GM19324 (cell line): ENCODE measurements around the gene GALNT17.

Source experiments
- ATAC-seq: cut with Tn5 transposase; IDR thresholded peaks from one replicate; pipeline ENCODE4 v1.9.1; 2021; ENCODE audit warnings: mild to moderate bottlenecking, moderate library complexity; ENCODE audit not compliant: unreplicated experiment, low FRiP score

GALNT17 gene

DNA sequence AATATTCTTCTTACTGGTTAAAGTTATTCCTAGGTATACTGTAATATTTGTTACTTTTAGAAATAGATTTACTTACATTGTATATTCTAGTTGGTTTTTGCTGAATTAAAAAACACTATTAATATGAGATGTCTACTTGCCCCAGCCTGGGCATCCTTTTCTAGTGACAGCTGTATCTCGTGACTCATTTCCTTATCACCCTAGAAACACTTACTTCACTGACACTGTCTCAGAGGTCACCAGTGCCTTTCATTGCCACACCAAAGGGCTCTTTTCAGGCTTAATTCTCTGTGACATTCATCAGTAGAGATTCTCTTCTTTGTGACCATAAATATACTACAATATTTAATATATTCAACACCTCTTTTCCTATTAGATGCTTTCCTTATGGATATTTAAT lies 194.7 kb downstream of the GALNT17 start:
- no peak for ATAC-seq

GRCh38 chr7:71327946-71328345 lies 196.0 kb downstream of the GALNT17 start:
- no peak for ATAC-seq

DNA sequence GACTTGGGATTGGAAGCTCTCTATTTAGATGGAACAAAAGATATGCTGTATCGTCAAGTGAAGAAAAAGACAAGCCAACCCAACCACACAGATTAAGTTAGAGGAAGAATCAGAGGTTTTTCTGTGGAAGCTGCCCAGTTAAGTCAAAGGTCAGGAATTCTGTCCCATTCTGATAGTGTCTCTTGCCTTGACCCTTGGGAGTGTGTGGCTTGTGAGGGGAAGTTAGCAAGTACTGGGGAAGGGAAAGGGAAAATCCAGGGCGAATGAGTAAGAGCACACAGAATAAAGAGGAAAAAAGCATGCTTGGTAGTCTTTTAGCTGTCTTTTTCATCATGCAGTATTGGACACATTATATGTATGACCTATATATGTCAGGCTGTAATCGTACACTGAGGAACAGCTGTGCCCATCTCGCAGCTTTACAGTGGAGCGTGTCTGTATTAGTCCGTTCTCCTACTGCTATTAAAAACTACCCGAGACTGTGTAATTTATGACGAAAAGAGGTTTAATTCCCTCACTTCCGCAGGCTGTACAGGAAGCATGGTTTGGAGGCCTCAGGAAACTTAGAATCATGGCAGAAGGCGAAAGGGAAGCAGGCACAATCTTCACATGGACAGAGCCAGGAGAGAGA lies 197.2 kb downstream of the GALNT17 start:
- ATAC-seq, result no peak

DNA sequence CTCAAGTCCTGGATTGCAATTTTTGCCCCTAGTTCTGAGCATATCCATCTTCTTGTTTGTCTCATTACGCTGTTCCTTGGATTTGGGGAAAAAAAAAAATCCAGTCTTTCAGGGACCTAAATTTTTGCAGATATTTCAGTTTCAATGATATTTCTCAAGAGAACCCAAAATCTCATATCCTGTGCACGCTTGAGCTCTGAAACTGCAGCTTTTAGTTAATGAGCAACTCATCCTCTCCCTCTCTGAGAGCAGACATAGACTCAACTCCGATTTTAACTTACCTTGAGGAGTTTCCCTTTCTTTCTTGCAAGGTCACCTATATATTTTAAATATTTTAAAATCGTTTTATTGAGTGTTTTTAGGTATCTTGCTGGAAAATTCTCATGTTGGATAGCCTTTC lies 200.3 kb downstream of the GALNT17 start:
- no peak for ATAC-seq

DNA sequence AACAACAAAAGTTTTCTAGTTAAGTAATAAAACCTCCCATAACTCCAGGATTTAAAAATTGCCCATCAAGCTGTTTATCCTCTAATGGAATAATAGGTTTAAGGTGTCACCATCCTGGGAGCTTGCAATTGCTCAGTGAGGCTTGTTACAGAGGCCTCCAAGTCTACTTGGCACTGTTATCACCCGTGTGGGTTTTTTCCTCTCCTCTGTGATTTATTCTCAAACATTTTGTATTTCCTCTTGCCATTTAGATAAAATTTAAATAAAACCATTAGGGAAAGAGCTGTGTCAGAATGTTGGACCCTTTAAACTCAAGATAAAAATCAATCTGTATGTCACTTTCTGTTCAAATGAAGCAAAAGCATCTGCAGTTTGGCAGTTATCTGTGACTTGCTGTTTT lies 202.6 kb downstream of the GALNT17 start:
- no peak for ATAC-seq

DNA sequence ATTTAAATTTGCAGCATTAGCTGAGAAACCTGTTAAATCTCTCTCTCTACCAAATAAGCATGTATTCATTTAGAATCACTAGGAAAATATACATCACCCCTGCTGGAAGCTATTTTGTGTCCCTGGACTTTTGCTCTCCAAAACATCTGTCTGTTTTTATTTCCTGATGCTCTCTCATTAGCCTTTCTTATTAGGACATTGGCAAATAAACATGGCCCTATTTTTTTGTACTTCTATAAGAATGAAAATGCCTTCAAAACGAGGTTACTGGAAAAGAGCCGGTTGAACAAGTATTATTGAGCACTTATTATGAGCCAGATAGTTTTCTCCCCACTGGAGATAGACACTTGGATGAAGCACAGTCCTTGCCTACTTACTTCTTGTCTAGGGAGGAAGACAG lies 206.9 kb downstream of the GALNT17 start:
- ATAC-seq, result no peak

DNA sequence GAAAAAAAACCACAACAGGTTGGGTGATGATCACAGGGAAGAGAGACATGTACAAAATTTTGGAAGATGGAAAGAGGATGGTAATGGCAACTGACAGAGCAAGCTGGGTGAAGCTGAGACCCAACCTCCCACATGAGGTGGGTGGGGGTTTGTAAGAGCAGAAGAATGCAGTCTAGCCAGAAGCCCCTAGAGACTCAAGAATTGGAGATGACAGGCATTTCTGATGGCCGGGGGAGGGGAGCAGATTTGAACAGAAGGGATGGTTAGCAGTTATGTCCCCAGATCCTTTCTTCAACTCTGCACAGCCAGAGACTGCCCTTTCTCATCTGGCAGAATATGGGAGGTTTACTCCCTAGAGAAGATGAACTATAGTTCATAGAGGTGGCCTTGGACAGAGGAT lies 208.0 kb downstream of the GALNT17 start:
- ATAC-seq, result no peak

- no peak for ATAC-seq
Measured at GRCh38 chr7:71342202-71342601, 210.3 kb downstream of the GALNT17 start.

- ATAC-seq, result no peak
Measured at GRCh38 chr7:71343039-71343438, 211.1 kb downstream of the GALNT17 start.

GRCh38 chr7:71343892-71344291 lies 211.9 kb downstream of the GALNT17 start:
- no peak for ATAC-seq

DNA sequence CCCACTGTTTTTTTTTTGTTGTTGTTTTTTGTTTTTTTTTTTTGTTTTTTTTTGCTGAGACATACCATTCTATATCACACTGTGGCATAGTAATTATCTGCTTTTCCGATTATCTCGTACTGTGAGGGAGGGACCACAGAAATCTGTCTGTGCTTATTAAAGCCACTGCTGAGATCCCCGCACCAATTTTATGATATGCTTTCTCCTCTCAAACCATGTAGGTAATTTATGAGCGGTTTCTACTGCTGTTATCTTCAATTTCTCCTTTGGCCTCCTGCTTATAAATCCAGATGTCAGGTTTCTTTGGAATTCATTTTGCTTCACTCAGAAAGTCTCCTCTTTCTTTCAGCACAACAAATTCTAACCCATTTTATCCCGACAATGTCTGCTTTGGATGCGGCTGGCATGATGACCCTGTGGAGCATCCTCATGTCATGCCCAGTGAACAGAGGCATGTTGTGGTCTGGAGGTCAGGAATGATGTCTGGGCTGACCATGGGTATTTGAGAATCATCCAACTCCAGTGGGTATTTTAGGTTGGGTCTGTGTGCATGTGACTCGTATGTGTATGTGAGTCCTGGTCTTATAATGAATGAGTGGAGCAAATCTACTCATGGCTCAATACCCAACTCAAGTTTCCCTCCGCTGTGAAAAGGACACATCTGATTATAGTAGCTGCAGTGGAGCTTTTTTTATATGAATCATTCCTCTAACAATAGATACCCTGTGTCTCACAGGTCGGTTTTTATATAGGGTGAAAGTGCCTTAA lies 213.4 kb downstream of the GALNT17 start:
- no peak for ATAC-seq

- no peak for ATAC-seq
Measured at GRCh38 chr7:71348821-71349681, 217.1 kb downstream of the GALNT17 start.

GRCh38 chr7:71349682-71350481 lies 217.9 kb downstream of the GALNT17 start:
- no peak for ATAC-seq

DNA sequence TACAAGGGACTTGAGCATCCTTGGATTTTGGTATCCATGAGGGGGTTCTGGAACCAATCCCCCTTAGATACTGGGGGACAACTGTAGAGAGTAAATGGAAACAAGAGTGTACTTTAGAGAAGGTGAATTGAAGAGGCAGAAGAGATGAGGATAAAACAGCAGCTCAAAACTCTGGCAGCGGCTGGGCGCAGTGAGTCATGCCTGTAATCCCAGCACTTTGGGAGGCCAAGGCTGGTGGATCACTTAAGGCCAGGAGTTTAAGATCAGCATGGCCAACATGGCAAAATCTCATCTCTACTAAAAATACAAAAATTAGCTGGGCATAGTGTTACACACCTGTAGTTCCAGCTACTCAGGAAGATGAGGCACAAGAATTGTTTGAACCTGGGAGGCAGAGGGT lies 218.7 kb downstream of the GALNT17 start:
- ATAC-seq, result no peak

DNA sequence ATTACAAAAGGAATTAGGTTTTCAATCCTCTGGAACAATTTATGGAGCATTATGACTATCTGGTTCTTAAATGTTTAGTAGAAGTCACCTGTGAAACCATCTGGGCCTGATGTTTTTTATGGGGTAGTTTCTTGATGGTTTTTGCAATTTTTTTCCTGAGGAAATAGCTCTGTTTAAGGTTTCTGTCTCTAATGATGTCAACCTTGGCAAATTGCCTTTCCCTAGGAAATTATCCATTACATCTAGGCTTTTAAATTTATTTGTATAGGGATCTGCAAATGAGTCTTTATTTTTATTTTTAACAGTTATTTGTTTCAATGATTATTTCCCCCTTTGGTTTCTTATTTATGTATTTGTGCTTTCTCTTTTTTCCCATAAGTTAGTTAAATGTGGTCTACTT lies 222.8 kb downstream of the GALNT17 start:
- no peak for ATAC-seq

DNA sequence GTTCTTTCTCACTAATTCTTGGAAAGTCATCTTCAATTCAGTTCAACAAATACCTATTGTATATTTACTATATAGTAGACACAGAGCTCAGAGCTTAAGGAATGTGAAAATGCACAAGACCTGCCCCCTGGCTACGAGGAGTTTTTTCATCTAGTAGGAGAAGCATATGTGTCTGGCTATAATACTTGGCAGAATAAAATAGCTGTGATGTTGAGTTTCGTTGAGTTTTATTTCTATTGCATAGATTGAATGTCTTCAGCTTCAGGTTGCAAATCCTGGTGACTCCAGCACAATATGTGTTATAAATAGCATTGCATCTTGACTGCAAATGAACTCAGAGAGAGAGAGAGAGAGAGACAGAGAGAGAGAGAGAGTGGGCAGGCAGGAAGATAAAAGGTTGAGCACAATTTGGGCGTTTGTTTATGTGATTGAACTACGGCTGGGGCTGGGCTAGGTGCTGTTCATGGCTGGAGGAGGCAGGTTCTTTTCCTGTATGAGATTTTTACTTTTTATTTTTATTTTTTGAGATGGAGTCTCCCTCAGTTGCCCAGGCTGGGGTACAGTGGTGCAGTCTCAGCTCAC lies 229.6 kb downstream of the GALNT17 start:
- no peak for ATAC-seq

DNA sequence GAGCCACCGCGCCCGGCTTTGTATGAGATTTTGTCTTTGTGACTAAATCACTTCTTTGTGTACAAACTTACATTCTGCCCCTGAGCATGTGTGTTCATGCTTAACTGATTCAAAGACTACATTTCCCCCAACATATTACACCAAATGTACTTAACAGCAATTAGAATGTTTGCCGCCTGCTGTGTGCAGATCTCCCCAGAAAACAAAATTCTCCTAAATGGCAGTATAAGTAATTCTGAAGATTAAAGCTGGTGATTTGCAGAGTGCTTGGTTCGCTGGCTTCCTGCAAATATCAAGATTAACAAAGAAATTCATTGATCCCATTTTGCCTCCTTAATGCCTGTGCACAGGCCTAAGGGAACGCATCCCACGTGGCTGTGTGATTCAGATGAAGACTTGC lies 230.3 kb downstream of the GALNT17 start:
- ATAC-seq, result no peak

DNA sequence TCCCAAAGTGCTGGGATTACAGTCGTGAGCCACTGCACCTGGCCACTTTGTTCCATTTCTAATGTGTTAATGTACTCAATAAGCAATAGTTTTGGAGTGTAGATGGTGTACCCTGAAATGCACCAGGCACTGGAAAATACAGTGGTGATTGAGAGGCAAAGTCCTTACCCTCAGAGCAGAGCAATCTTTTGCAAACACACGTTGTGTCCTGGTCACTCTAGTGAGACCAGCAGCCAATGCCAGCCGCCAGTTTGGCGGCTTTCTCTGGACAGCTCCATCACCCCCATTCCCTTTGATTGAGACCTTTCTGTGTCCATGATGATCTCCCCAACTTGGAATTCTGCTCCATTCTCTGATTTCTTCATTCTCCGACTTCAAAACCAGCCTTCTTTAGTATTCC lies 231.3 kb downstream of the GALNT17 start:
- no peak for ATAC-seq

GRCh38 chr7:71363627-71364026 lies 231.7 kb downstream of the GALNT17 start:
- ATAC-seq, result no peak

DNA sequence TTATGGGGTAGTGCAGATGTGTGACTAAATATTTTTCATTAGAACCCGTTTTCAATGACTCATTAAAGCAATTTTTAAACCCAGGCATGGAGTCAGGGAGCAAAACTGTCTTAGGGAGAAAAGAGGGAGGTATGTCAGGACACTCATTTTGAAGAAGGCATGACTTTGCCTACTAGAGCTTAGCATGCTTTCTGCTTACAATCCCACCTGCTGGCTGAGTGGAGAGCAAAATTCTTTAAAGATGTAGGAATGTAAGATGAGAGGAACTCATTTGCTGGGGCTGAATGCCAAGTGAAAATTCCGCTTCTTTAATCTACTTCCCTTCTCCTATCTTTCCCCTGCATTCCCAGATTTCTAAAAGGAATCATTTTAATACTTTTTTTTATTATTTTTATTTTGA lies 232.6 kb downstream of the GALNT17 start:
- no peak for ATAC-seq
